NCI-H526 treated with DMSO at 0.1 percent for 48 hours (cell line): ENCODE results near the gene KDF1.
A peak's percentile ranks its signal among the peaks of the same experiment; 100 is the strongest.

Experiments used
- DNase-seq: peaks from one replicate; lab custom pipeline; 2025; lab: John Stamatoyannopoulos, UW

Gene KDF1

GRCh38 chr1:26959722-26960624 is at the start of gene KDF1:
Gene KDF1, minus strand, starts transcription at chr1:26960468. Its CDS starts 8,088 bp downstream, at chr1:26952380.
- DNase-seq = peak; percentile 76

DNA sequence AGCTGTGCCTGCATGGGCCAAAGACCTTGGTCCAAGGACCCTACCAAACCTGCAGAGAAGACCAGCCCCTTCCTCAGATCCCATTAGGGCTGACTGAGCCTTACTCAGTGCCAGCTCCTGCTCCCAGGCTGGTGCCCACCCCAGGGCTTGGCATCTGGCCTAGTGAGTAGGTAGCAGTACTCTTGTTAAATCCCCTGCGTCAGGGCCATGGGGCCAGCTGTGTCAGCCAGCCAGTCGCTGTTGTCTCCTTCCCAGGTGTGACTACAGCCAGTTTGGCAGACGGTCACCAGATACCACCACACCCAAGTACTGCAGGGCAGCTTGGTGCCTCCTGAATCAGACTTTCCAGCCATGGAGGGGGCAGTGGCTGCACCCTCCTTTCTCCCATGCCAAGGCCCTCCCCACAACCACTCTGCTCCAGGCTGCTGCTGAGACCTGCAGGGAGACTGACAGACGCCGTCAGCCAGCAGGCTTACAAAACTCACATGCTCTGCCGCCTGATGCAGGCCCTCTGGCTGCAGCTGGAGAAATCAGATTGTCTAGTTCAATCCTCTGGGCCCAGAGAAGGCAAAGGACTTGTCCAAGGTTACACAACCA is 49.4 kb upstream of the KDF1 start:
- DNase-seq = no peak

DNA sequence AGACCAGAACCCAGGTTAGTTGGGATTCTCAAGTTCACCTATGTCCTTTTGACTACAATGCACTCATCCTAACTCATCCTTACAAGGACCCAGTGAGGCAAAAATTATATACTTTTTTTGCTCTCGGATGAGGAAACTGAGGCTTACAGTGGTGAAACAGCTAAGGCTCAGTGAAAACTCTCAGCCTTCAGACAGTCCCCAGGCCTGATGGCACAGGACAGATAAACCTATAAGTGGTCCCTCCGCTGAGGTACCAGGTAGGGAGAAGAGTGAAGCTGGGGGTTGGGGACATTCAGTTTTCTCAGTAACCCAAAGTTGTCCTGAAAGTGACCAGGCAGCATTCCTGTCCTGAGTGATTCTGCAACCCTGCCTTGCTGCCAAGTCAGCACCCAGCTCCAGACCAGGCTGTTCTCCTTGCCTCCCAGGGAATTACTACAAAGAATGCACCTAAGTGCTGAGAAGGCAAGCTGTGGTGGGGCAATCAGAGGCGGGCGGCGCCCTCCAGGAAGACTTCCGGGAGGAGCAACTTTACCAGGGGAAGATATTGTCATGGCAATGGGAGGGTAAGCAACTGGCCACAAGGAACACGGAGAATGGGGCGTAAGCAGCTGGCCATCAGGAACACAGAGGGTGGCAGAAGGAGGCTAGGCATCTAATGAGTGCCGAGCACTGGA is 47.8 kb upstream of the KDF1 start:
- no peak for DNase-seq

- no peak for DNase-seq
These were observed 46.4 kb upstream of the KDF1 start for GRCh38 chr1:27006683-27007082.

DNA sequence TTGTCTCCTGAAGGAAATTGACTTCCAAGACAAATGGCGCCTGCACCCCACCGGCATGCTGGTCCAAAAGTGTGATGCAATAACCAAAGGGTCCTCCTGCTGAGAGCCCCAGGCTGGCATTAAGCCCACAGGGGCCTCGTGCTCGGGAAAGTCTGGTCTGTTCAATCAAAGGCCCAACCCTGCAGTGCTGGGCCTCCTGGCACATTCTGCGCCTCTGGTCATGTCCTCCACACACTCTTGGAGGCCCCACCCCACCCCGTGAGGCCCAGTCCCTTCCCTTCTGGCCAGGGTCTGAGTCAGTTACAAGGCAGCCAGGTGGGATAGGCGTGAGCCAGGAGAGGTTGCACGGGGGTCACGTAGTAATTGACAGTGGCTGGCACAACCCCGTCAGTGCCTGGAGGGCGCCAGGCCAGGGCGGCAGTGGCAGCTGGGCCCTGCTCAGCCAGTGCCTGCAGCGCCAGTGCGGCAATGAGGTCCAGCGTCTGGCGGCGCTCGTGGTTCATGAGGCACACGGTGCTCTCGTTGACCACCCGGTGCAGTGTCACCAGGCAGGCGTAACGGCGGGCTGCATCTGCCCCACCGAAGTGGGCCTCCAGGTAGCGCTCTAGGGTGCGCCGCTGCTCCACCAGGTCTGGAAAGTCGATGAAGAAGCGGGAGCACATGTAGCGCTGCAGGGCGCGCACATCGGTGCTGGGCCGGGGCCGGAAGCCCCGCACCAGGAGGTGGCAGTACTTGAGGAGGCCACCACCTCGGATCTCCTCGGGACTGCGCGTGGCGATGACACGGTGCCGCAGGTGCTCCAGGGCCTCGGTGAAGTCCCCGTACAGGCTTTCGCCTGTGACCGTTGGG is 45.6 kb upstream of the KDF1 start:
- DNase-seq = no peak

- DNase-seq = no peak
These were observed 44.9 kb upstream of the KDF1 start for GRCh38 chr1:27005166-27005530.

DNA sequence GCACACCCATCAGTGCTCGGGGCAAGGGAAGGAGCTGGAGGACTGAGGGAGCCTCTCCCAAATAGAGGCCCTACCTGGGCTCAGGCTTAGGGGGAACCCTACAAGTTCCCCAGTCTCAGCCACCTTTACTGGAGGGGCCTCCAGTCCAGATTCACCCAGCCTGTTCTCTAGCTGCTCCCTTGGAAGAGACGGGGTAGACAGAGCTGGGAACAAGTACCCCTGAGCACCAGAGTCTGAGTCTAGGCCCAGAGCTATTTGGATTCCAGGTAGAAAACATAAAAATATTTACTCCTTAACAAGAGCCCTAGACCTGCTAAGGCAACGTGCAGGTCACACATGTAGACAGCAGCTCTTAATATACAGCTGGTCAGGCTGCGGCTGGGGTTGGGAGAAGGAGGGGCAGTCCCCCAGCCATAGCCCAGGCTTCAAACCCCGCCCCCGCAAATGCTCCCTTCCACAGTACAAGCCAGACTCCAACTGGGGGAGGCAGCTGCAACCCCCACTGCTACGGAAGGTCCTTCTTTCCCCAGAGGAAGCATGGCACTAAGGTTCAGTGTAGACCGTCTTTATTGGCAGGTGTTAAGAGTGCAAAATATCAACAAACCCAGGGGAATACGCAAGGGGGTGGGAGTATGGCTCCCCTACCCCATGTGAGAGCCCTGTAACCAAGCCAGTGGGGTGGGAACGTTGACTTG is 44.4 kb upstream of the KDF1 start:
- DNase-seq = no peak

- DNase-seq = no peak
These were observed 43.6 kb upstream of the KDF1 start for GRCh38 chr1:27003745-27004470.

DNA sequence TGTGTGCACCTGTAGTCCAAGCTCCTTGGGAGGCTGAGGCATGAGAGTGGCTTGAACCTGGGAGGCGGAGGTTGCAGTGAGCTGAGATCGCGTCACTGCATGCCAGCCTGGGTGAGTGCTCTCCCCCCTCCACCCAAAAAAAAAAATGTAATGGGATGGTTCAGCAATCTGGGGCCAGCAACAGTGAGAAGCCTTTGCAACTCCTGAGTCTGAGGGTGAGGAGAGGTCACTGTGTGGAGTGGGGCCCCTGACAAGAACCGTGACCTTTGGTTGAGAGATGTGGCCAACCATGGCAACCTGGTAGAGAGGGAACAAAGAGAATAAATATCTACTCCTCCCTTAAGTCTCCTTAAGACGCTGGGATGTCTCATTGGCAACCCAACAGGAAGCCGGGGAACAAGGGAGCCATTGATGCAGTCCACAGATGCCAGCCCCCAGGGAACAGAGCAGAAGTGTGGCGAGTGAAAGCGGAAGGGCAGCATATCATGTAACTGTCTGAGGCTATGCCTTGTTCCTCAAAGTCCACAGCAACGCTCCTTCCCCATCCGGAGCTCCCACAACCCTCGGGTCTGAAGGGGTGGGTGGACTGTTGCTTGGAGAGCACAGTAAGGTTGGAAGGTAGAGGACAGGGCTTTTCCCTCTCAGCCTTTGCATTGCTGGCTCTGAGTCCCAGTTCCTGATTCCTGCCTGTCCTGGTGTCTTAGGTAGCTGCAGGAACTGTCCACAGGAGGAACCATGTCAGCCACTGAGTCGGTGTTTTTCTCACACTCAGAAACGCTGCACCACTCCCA is 41.5 kb upstream of the KDF1 start:
- no peak for DNase-seq

DNA sequence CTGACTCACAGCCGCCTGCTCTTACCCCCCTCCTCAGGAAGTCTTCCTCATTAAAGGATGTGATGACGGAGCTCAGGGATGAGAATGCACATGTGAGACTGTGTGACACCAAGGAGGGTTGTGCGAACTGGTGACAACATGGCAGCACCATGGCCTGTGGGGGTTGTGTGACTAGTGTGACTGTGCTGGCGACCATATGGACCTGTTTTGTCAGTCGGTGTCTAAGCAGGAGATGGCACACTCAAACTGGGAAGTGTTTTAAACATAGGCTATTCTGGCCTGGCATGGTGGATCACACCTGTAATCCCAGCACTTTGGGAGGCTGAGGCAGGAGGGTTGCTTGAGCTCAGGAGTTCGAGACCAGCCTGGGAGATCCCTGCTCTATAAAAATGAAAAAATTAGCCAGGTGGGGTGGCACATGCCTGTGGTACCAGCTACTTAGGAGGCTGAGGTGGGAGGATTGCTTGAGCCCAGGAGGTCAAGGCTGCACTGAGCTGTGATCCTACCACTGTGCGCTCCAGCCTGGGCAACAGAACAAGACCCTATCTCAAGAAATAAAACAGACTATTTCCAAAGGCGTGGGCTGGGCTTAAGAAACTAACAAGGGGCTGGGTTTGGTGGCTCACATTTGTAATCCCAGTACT is 40.7 kb upstream of the KDF1 start:
- DNase-seq = no peak

- no peak for DNase-seq
These were observed 40.0 kb upstream of the KDF1 start for GRCh38 chr1:27000090-27000816.

DNA sequence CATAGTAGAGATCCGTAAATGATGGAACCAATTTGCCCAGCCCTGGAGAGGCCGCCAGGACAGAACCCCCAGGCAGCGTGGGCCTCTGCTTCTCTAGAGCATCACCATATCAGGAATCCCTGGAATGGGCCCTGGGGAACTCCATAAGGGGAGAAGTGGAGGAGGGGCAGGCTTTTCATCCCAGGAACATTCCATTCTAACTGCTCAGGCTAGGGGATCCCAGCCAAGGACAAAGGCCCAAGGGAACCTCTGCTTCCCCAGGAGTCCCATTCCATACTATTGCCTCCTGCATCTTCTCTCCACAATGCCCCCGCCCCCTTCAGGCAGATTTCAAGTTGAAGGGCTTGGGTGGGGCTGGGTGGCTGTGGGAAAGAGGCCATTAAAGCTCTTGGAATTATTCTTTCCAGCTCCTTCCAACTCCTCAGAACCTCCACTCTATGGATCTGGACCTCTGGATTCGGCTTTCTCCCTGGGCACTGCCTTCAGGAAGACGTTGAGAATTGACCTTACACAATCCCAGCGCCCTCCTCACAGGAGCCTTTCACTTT is 39.2 kb upstream of the KDF1 start:
- no peak for DNase-seq

DNA sequence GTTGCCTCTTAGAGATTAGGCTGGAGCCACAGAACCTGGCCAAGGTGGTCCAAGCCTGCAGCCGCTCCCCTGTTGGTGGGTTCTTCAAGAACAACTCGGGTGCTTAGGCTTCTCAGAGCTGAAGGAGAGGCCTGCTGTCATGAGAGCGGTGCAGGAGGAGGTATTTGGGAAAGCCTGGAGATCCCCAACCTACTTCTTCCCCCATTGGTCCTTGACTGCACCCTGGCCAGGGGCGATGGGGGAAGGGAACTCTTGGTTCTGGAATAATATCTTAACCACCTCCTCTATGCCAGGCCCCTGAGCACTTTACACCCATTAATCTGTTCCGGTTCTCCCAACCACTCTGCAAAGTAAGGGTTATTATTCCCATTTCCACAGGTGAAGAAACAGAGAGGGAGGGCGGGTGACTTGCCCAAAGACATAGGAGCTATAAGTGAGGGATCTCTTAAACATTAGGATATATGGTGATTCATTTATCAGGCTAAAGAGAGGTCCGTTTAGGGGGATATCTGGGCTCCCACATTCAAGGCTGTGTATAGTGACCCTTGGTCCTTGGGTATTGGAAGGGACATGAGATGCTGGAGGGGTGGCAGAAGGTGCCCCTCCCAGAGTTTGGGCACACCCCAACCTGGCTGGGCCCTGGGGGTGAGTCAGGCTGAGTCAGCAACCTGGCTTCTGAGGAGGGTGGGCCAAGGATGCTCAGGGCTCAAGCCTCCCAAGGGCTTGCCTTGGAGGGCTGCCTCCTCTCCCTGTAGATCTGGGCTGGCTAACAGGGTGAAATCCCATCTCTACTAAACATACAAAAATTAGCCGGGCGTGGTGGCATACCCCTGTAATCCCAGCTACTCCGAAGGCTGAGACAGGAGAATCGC is 38.4 kb upstream of the KDF1 start:
- DNase-seq = no peak

GRCh38 chr1:26996665-26997064 is 36.4 kb upstream of the KDF1 start:
- DNase-seq = no peak

DNA sequence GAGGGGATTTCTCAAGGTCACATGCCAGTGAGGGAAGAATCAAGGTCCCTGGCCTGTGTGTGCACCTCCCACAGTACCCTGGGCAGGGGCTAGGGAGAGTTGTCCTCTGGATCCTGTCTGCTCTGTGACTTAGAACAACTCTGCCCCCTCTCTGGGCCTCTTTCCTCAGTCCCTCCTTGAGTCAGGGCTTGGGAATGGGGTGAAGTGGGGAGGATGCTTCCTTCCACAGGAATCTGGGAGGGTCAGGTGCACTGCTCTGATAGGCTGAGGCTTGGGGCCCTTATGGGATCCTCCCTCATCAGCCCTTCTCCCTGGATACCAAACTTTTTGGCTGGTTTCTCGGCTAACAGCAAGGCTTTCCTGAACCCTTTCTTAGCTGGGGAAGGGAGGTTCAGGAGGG is 35.8 kb upstream of the KDF1 start:
- DNase-seq = no peak

DNA sequence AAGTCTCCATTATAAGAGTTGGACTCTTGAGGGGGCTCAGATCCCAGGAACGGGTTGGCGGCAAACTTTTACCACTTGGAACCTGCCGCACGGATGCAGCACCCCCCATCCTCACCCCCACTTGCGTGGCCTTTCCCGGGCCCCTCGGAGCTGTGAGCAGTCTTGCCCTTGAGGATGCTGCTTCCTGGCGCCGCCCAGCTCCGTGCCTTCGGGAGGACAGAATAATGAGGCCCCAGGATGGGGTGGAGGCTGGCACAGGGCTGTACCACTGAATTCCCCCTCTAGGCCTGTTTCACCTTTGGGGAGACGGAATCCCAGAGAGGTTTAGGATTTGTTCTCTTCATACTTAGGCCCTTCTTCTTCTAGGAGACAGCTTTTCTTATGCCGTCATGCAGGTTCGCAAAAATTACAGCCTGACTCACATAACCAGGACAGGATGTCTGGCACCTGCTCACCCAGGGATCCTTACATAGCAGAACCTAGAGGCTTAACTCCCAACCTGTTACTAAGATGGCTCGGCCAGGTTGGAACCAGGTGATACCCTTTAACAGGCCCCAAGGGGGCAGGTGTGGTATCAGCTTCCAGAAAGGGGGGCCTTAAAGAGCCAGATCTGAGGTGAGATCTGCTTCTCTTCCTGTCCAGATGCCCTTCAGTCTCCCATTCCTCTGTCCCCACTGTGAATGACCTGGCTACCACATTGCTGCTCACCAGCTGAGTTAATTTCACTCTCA is 34.7 kb upstream of the KDF1 start:
- peak; percentile 47 for DNase-seq
